GM18505 (cell line): ENCODE results near the gene NOCT.
"Not testable (repeated sequence)": the region's sequence is repeated elsewhere in the genome, so short reads cannot be mapped to it uniquely, and the experiment has no call there.

ENCODE experiments used
- ATAC-seq: cut with Tn5 transposase; IDR thresholded peaks from one replicate; pipeline ENCODE4 v1.9.1; 2021; ENCODE audit not compliant: unreplicated experiment
- POLR2A ChIP-seq: IDR thresholded peaks from 4 replicates; pipeline ENCODE4 v1.6.1; 2011; ENCODE audit warnings: borderline replicate concordance; ENCODE audit not compliant: insufficient read depth, insufficient read length; ENCODE audit errors: extremely low read depth

The NOCT gene

DNA sequence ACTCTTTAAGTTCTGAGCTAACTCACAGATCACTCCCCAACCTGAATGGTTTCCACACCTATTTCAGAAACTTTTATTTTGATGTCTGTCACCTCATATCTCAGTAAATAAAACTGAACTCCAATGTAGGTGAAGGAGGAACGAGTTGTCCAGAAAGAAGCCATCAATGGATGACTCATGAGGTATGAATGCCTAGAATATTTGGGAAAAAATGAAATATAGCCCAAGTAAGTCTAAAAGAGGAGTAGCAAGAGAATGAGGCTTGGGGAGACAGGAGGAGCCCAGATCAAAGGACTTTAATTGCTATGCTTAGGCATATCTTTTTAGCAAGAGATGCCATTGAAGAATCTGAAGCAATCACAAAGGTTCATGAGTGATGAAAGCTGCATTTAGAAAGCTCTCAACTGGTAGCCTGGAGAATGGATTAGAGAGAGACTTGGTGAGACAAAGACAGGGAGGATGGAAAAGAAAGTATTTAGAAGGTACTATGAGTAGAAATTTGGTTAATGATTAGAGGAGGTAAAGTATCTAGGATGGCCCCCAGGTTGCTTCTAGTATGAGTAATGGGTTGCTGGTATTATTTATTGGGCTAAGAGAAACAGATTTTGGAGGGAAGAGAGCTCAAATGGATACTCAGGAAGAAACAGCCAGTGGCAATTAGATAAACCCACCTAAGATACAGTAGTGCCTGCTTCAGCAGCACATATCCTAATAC lies 39.4 kb downstream of the NOCT start:
- TF ChIP-seq POLR2A, result no peak
- ATAC-seq, result no peak

DNA sequence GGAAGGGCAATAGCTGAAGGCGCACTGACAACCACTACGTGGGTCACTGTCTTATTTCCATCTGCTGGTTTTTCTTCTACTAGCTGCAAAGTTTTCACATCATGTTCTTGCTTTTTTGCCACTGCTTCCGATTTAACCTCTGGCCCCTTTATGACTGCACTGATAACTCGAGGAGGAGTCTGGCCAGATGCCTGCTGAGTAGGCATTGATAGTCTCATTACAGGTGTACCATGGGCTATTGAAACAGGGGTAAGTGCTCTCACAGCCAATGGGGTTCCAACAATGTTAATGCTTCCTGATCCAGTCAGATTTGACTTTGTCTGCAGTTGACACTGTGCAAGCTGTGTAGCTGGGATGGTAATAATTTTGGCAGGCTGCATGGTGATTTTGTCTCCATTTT lies 43.4 kb downstream of the NOCT start:
- ATAC-seq, result not testable (repeated sequence)

DNA sequence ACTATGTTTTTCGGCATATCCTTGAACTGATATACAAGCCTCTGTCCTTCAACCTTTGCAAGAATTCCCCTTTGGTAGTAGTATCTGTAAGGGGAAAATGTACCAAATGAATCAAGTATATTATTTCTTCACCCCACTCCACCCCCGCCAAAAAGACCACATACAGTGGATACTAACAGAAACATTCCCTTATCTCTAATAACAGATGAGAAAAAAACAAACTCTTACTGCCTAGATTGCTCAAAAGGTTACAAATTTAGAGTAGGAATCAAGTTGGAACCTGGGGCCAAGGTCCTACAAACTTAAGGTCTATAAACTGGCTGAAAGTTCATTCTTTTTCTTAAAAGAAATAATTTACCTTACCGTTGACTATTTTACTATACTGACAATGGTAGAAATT lies 45.0 kb downstream of the NOCT start:
- ATAC-seq, result no peak
- TF ChIP-seq POLR2A, result no peak

DNA sequence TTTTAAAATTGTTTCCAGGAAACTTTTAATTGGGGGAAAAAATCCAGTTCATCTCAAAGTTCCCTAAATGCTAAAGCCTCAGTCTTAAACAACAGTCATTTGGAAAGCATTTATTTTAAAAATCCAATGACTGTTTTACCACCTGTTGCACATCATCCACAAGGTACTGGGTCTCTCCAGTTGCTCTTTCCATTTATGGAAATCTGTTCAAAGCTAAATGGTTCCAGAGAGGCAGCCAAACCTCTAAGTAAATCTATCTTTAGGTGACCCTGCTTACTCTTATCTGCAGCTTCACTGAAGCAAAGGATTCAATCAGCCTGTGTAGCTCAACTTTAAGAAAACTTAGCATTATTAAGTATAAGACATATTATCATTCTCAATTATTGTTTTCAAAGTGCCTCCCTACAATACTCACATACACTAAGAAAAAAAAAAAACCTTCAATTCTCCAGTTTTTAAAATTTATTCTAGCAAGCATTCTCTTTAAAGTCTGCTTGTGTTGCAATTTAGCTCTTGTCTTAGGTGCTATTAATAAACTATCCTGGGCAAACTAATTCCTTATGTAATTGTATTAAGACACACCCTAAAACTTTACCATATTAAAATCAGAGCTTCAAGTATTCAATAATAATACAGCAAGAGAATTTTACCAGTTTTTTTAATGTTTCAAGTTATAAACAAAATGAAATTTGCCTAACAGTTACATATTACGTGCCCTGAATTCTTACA lies 60.6 kb downstream of the NOCT start:
- no peak for ATAC-seq
- TF ChIP-seq POLR2A, result no peak

DNA sequence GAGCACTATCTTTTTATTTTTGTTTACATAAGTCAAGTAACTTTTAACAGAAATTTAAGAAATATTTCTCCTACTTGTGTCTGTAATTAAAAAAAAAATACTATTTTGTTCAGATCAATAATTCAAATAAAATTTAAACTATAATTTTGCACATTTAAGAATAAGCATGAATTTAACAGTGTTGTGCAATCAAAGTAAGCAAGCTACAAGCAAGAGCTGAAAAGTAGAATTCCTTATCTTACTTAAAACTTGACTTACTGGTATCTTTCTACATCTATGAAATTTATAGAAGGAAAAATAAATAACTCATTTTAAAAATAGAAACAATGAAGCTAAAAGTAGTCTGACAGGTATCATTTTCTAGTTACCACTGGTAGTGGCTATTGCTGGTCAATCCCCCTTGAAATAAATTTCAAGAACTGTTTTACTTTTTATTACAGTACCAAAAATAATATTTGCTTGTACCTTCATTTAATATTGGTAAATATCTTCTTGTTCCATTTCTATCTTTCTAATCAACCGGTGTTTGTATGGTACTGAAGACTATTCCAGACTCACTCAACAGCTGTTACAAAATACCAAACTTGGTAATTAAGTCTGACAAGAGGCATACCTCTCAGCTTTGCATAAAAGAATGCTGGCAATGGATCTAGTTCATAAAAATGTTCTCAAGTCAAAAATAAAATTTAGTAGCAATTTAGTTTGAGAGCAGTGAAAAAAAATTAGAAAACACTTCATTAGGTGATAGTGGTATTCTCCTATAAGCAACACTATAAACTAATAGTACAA lies 62.2 kb downstream of the NOCT start:
- no peak for TF ChIP-seq POLR2A
- no peak for ATAC-seq

DNA sequence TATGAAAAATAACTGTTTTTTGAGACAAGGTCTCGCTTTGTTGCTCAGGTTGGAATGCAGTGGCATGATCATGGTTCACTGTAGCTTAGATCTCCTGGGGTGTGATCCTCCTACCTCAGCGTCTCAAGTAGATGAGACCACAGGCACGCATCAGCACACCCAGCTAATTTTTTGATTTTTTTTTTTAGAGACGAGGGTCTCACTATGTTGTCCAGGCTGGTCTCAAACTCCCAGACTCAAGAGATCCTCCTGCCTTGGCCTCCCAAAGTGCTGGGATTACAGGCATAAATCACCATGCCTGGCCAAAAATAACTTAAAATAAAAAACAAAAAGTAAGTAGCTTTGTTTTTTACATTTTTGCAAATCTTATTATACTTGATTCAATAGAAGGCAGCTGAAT lies 63.3 kb downstream of the NOCT start:
- no peak for ATAC-seq
- no peak for TF ChIP-seq POLR2A

DNA sequence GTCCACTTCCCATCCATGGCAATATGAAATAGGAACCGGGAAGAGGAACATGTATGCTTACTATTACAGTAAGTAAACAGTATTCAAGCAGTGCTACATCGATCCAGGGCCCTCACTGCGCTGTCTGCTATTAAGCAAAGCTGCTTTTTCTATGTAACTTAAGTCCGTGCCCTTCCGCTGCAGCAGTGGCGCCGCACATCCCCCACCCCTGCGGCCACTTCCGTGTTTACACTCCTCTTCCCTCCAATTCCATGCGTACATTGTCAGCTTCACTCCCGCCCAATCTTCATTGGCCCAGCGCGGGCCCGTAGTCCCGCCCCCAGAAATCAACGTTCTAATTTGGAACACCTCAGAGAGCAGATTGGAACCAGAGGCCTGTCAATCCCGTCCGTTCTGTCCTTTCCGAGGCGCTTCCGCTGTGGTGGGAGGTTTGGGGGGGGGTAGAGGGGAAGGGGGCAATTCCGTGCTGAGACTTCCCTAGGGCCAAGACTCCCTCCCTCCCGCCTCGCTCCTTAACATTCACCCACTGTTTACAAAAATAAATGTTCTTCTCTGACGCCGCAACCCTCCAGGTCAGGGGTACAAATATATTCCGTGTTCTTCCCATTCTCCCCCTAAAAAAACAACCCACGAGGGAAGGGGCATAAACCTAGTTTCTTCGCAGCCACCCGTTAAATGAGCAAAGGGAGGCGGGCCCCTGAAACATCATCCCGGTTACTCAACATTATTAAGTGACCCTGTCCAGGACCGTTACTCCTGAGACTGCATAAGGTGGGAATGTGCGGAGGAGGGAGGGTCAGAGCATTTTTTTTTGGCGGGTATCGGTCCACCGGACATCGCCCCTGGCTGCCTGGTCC lies 67.4 kb downstream of the NOCT start:
- TF ChIP-seq POLR2A, result peak; percentile 69
- peak; percentile 76 for ATAC-seq

DNA sequence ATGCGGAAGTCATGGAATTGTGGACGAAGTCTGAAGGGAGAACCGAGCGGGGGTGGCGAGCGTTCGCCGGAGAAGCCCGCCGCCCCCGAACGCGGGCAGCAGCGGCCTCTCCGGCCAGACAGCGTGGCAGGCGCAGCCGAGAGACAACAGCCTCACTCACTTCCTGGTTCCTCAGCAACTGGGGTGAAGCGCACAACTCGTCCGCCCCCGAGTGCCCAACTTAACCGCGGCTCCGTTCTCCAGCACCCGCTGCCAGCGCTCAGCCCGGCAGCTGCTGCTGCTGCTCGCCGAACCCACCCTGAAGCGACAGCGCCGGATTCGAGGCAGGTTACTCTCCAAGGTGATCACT lies 68.0 kb downstream of the NOCT start:
- peak; percentile 69 for TF ChIP-seq POLR2A

DNA sequence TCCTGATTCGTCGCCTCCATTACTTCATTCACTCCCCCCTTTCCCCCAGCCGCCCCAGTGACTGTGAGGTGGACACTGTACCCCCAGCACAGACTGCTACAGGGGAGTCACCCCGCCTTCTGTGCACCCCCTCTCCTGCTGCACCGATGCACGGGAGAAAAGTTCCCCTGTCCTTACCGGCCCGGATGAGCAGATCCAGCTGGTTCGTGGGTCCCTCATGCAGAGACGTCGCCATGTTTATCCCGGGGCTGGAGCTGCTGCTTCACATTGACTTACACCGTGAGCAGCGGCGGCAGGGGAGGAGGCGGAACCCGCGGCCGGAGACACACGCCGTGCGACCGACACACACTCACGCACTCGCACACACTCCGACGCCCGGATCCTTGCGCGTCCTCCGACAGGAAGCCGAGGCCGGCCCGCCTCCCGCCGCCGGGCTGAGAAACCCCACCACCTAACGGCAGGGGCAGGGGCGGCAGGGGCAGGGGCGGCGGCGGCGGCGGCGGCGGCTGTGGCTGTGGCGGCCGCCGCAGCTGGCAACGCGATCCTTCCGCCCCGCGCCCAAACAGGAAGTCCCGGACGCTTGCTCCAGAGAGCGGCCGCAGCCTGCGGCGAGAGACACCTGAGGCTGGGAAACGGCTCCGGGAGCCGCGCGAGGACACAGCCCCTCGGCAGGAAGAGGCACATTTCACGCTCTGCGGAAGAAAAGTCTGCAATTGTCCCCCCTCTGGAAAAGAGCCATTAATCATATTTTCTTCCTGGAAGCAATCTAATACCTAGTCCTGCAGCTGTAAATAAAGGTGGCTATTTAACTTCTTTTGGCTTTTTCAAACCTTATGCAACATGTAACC lies 68.6 kb downstream of the NOCT start:
- ATAC-seq, result peak; percentile 63
- peak; percentile 79 for TF ChIP-seq POLR2A

More for the DNA sequence above, 68.0 kb downstream of the NOCT start:
- peak; percentile 26 for ATAC-seq

DNA sequence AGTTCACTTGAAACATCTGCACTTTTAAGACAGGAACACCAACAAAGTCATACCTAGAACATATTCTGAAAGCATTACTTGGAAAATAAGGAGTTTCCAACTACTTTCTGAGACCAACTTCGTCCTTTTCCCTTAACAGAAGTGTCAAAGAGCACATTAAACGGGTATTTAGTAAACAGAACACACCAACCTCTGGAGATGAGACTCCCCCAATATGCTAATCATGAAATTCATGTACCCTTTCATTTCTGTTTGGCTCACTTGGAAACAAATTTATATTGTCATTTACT lies 69.2 kb downstream of the NOCT start:
- no peak for TF ChIP-seq POLR2A
- no peak for ATAC-seq

DNA sequence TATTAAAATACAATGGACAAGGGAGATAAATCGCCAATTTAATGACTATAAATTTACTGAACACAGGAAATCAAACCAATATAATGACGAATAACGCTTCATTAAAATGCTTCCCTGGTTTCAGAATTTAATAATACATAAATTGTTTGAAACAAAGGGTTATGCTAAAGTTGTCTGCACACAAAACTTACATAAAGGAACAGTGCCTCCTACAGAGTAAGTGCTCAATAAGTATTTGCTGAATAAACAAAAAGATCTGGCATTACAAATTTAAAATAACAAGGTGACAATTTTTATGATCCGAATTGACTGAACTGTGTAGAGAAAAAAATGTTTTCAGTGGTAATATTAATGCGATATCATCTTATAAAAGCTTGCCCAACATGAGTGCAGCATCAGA lies 69.6 kb downstream of the NOCT start:
- ATAC-seq, result no peak
- no peak for TF ChIP-seq POLR2A

DNA sequence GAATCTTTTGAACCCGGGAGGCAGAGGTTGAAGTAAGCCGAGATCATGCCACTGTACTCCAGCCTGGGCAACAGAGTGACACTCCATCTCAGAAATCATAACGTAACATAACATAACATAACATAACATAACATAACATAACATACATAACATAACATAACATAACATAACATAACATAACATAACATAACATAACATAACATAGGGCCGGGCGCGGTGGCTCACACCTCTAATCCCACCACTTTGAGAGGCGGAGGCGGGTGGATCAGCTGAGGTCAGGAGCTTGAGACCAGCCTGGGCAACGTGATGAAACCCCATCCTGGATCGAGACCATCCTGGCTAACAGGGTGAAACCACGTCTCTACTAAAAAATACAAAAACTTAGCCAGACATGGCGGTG lies 76.7 kb downstream of the NOCT start:
- no peak for TF ChIP-seq POLR2A

More for the DNA sequence above, 76.7 kb downstream of the NOCT start:
- no peak for ATAC-seq
